Hepatic stellate cell (primary cell): ENCODE data around the gene AGAP2.
"Not testable (repeated sequence)": the region's sequence is repeated elsewhere in the genome, so short reads cannot be mapped to it uniquely, and the experiment has no call there.

Experiments used
- DNase-seq: peaks from one replicate; pipeline ENCODE4 v3.0.0; 2011; ENCODE audit warnings: low spot score

Gene AGAP2

GRCh38 chr12:57694459-57695019 lies 44.0 kb downstream of the AGAP2 start:
- no peak for DNase-seq

GRCh38 chr12:57693659-57694458 lies 44.7 kb downstream of the AGAP2 start, which contains the start of gene OS9:
Gene OS9, plus strand, starts transcription at chr12:57694132. Its CDS starts 30 bp downstream, at chr12:57694162.
- DNase-seq, result peak; percentile 95

- DNase-seq, result no peak
Observed at GRCh38 chr12:57693317-57693658, 45.3 kb downstream of the AGAP2 start.

DNA sequence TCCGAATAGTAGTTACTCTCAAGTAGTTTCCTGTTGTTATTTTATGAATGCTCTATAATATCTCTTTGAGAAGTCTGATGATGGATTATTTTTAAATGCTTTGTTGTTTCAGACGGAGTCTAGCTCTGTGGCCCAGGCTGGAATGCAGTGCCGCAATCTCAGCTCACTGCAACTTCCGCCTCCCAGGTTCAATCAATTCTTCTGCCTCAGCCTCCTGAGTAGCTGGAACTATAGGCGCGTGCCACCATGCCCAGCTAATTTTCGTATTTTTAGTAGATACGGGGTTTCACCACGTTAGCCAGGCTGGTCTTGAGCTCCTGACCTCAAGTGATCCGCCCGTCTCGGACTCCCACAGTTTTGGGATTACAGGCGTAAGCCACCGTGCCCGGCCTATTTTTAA lies 46.0 kb downstream of the AGAP2 start:
- no peak for DNase-seq

DNA sequence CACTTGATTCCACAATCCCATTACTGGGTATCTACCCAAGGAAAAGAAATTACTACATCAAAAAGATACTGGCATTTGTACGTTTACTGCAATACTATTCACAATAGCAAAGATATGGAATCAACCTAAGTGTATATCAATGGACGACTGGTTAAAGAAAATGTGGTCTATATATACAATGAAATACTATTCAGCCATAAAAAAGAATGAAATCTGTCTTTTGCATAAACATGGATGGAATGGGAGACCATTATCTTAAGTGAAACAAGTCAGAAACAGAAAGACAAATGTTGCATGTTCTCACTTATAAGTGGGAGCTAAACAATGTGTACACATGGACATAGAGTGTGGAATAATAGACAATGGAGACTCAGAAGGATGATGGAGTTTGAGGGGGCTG lies 49.6 kb downstream of the AGAP2 start:
- DNase-seq, result no peak

DNA sequence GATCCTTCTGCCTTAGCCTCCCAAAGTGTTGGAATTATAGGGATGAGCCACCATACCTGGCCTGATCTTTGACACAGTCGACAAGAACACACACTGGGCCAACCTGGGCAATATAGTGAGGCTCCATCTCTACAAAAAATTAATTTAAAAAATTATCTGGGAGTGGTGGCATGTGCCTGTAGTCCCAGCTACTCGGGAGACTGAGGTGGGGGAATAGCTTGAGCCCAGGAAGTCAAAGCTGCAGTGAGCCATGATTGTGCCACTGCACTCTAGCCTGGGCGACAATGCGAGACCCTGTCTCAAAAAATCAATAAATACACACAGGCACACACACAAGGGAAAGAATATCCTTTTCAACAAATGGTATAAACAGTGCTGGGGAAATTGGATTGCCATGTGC lies 50.7 kb downstream of the AGAP2 start:
- no peak for DNase-seq

- DNase-seq, result no peak
Observed at GRCh38 chr12:57679697-57680096, 58.8 kb downstream of the AGAP2 start.

- not testable (repeated sequence) for DNase-seq
Observed at GRCh38 chr12:57677947-57678346, 60.6 kb downstream of the AGAP2 start.

DNA sequence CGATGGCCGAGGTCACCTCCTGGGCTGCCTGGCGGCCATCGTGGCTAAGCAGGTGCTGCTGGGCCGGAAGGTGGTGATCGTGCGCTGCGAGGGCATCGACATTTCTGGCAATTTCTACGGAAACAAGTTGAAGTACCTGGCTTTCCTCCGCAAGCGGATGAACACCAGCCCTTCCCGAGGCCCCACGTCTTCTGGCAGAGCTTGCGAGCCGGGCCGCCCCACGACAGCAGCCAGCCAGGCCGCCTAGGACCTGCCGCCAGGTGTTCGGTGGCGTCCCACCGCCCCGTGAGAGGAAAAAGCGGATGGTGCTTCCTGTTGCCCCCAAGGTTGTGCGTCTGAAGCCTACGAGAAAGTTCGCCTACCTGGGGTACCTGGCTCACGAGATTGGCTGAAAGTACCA lies 63.9 kb downstream of the AGAP2 start:
- no peak for DNase-seq
